Neural progenitor cell (in vitro differentiated cells): Measurements from ENCODE around the gene SLC2A13. TPM values are rescaled to one million over a fixed set of nuclear protein-coding genes. Genes with fewer than 3 reads are reported as not detected.

Source experiments
- DNase-seq: peaks from one replicate; pipeline ENCODE4 v3.0.0-alpha.2; 2016; ENCODE audit warnings: low spot score
- H2AFZ ChIP-seq: fragments of 200-600 bp; sonication (generic); replicated peaks from 2 replicates; pipeline ENCODE4 v1.6.1; 2016; ENCODE audit warnings: antibody characterized with exemption
- H3F3A ChIP-seq: fragments of 200-600 bp; sonication (generic); 2 replicates; pipeline ENCODE4 v1.6.1; 2016; ENCODE audit warnings: antibody characterized with exemption, low read depth
- H3K27ac ChIP-seq: fragments of 200-600 bp; sonication (generic); 2 replicates; pipeline ENCODE4 v1.5.1; 2016; ENCODE audit warnings: mild to moderate bottlenecking
- H3K27me3 ChIP-seq: fragments of 200-600 bp; sonication (generic); 2 replicates; pipeline ENCODE4 v1.6.1; 2016; ENCODE audit warnings: mild to moderate bottlenecking, moderate library complexity
- H3K36me3 ChIP-seq: fragments of 200-600 bp; sonication (generic); 2 replicates; pipeline ENCODE4 v1.5.1; 2016
- H3K4me1 ChIP-seq: fragments of 200-600 bp; sonication (generic); 2 replicates; pipeline ENCODE4 v1.6.1; 2016; ENCODE audit warnings: mixed run types
- H3K4me2 ChIP-seq: fragments of 200-600 bp; sonication (generic); 2 replicates; pipeline ENCODE4 v1.6.1; 2016
- H3K4me3 ChIP-seq: fragments of 200-600 bp; sonication (generic); 2 replicates; pipeline ENCODE4 v1.5.1; 2016
- H3K79me2 ChIP-seq: fragments of 200-600 bp; sonication (generic); 2 replicates; pipeline ENCODE4 v1.6.1; 2016; ENCODE audit warnings: low read depth
- H3K9ac ChIP-seq: fragments of 200-600 bp; sonication (generic); 2 replicates; pipeline ENCODE4 v1.6.1; 2016
- H3K9me3 ChIP-seq: fragments of 200-600 bp; sonication (generic); 2 replicates; pipeline ENCODE4 v1.5.1; 2016; ENCODE audit warnings: low read depth
- H4K20me1 ChIP-seq: fragments of 200-600 bp; sonication (generic); 2 replicates; pipeline ENCODE4 v1.6.1; 2016; ENCODE audit warnings: low read depth
- H3K27ac Mint-ChIP-seq: 3 replicates; pipeline ENCODE4 v1.8.0; 2021; ENCODE audit warnings: mixed read lengths
- H3K27me3 Mint-ChIP-seq: 2 replicates; pipeline ENCODE4 v1.8.0; 2022; ENCODE audit warnings: low read depth, mild to moderate bottlenecking, inconsistent platforms, moderate library complexity, mixed read lengths; ENCODE audit not compliant: insufficient read depth
- H3K36me3 Mint-ChIP-seq: 3 replicates; pipeline ENCODE4 v1.8.0; 2021; ENCODE audit warnings: mixed read lengths
- H3K4me1 Mint-ChIP-seq: 3 replicates; pipeline ENCODE4 v1.8.0; 2021; ENCODE audit warnings: mixed read lengths
- H3K4me3 Mint-ChIP-seq: 3 replicates; pipeline ENCODE4 v1.8.0; 2021; ENCODE audit warnings: mild to moderate bottlenecking, moderate library complexity, mixed read lengths
- H3K9me3 Mint-ChIP-seq: 3 replicates; pipeline ENCODE4 v1.8.0; 2020; ENCODE audit warnings: mixed read lengths
- EZH2 ChIP-seq: fragments of 200-600 bp; sonication (generic); IDR thresholded peaks from 2 replicates; pipeline ENCODE4 v1.6.1; 2017; ENCODE audit warnings: antibody characterized with exemption, mild to moderate bottlenecking, moderate library complexity
- EZH2phosphoT487 ChIP-seq: fragments of 200-600 bp; sonication (generic); IDR thresholded peaks from 2 replicates; pipeline ENCODE4 v1.6.1; 2017; ENCODE audit warnings: antibody characterized with exemption
- total RNA-seq: library from RNA; depleted of rRNA; stranded (reverse); fragments of >200 nt; gene quantifications from 2 replicates; pipeline ENCODE4 v1.2.3, GENCODE V29; 2015; ENCODE audit warnings: low replicate concordance
- TF ChIP-seq, protein P1 (sequence below): fragments of 200-600 bp; sonication (generic); IDR thresholded peaks from 2 replicates; pipeline ENCODE4 v1.5.1; 2017; ENCODE audit warnings: antibody characterized with exemption, mild to moderate bottlenecking

SLC2A13 gene
- total RNA-seq, 1 donor from 2014 or later: 11.1 TPM

DNA sequence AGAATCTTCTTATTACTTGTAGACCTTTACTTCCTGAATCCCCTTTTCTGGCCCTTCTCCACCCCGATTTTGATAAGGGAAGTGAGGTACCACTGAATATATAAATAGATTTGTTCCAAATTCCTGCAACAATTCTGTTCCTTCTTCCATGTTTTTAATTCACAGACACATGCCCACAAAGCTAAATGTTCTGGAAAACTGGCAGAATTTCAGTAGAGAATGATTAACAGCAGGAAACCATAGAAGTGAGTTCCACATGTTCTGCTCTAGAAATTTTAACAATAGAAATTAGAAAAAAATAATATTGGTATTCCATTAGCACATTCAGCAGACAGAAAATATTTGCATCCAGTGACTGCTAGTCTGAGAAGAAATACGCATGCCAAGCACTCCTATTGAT lies 139.6 kb downstream of the SLC2A13 start:
- TF ChIP-seq, protein P1, sequence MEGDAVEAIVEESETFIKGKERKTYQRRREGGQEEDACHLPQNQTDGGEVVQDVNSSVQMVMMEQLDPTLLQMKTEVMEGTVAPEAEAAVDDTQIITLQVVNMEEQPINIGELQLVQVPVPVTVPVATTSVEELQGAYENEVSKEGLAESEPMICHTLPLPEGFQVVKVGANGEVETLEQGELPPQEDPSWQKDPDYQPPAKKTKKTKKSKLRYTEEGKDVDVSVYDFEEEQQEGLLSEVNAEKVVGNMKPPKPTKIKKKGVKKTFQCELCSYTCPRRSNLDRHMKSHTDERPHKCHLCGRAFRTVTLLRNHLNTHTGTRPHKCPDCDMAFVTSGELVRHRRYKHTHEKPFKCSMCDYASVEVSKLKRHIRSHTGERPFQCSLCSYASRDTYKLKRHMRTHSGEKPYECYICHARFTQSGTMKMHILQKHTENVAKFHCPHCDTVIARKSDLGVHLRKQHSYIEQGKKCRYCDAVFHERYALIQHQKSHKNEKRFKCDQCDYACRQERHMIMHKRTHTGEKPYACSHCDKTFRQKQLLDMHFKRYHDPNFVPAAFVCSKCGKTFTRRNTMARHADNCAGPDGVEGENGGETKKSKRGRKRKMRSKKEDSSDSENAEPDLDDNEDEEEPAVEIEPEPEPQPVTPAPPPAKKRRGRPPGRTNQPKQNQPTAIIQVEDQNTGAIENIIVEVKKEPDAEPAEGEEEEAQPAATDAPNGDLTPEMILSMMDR: no peak
- TF ChIP-seq EZH2phosphoT487 (no peak), EZH2 (no peak)
- Histone ChIP-seq H3K4me1 (no peaks in the 10 kb centered on the region), H3K27me3 (no peaks in the 10 kb centered on the region), H3K27ac (no peak overlapping the region), H3F3A (no peaks in the 10 kb centered on the region), H3K9me3 (no peaks in the 10 kb centered on the region), H3K79me2 (no peaks in the 10 kb centered on the region), H3K9ac (no peak overlapping the region), H3K4me3 (no peak overlapping the region), H4K20me1 (no peaks in the 10 kb centered on the region), H3K36me3 (no peaks in the 10 kb centered on the region), H3K4me2 (no peak overlapping the region), H2AFZ (no peak overlapping the region)
- Mint-ChIP-seq H3K36me3 (peaks cover 6% of the 10 kb centered on the region), H3K27ac (no peak overlapping the region), H3K9me3 (peaks cover 6% of the 10 kb centered on the region), H3K4me3 (no peak overlapping the region), H3K27me3 (no peaks in the 10 kb centered on the region), H3K4me1 (no peaks in the 10 kb centered on the region)
- no peak for DNase-seq

DNA sequence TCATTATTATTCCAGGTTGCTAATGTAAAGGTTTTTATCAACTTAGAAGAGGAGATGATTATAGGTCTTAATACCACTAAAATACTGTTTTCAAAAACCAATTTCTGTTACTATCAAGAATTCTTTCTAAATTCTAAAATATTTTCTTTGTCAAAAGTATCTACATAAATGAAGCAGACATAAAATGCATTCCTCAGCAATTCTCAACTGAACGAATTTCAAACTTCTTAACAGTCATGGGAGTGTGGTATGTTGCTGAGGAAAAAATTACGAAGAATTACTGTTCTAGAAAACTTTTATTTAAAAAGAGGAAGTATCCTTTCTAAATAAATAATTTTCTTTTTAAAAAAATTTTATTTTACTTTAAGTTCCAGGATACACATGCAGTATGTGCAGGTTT lies 146.4 kb downstream of the SLC2A13 start:
- no peak for TF ChIP-seq EZH2phosphoT487
- no peak for TF ChIP-seq EZH2
- TF ChIP-seq, protein P1: no peak
- H2AFZ ChIP-seq: no peak overlapping the region
- no peaks in the 10 kb centered on the region for H3K27me3 ChIP-seq
- no peaks in the 10 kb centered on the region for H3K27me3 Mint-ChIP-seq
- no peaks in the 10 kb centered on the region for H3K79me2 ChIP-seq
- H3K27ac Mint-ChIP-seq: no peak overlapping the region
- H4K20me1 ChIP-seq: no peaks in the 10 kb centered on the region
- no peaks in the 10 kb centered on the region for H3K9me3 Mint-ChIP-seq
- H3K4me2 ChIP-seq: no peak overlapping the region
- H3K9me3 ChIP-seq: no peaks in the 10 kb centered on the region
- no peak overlapping the region for H3K4me3 Mint-ChIP-seq
- H3F3A ChIP-seq: no peaks in the 10 kb centered on the region
- H3K4me1 ChIP-seq: peaks cover 12% of the 10 kb centered on the region
- no peak overlapping the region for H3K9ac ChIP-seq
- H3K4me3 ChIP-seq: no peak overlapping the region
- no peak overlapping the region for H3K27ac ChIP-seq
- peaks cover 26% of the 10 kb centered on the region for H3K4me1 Mint-ChIP-seq
- H3K36me3 Mint-ChIP-seq: peaks cover 2% of the 10 kb centered on the region
- H3K36me3 ChIP-seq: no peaks in the 10 kb centered on the region
- no peak for DNase-seq

DNA sequence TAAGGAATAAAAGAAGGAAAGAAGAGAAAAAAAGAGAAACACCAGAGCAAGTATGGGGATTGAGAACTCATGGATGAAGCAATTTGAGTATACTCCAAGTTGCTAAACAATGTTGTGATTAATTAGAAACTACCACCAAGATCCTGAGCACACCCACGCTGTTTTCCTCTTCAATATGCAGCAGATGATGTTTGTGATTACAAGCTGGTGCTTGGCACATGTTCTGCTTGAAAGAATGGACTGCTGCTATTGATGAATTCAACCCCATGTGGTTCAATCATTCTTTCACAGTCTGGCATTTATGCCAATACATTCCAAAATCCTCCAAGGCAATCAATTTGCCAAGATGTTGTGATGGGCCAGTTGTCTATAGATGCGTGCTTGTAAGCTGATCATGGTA lies 146.8 kb downstream of the SLC2A13 start:
- Histone ChIP-seq H3K9me3 (no peaks in the 10 kb centered on the region), H3K4me3 (no peak overlapping the region), H3F3A (no peaks in the 10 kb centered on the region), H2AFZ (no peak overlapping the region), H3K27ac (no peak overlapping the region), H3K9ac (no peak overlapping the region), H4K20me1 (no peaks in the 10 kb centered on the region), H3K79me2 (no peaks in the 10 kb centered on the region), H3K4me2 (no peak overlapping the region), H3K27me3 (no peaks in the 10 kb centered on the region), H3K4me1 (peaks cover 14% of the 10 kb centered on the region), H3K36me3 (no peaks in the 10 kb centered on the region)
- H3K27me3 Mint-ChIP-seq: no peaks in the 10 kb centered on the region
- no peak for DNase-seq
- H3K36me3 Mint-ChIP-seq: peaks cover 2% of the 10 kb centered on the region
- H3K9me3 Mint-ChIP-seq: peaks cover 1% of the 10 kb centered on the region
- peaks cover 26% of the 10 kb centered on the region for H3K4me1 Mint-ChIP-seq
- no peak overlapping the region for H3K4me3 Mint-ChIP-seq
- H3K27ac Mint-ChIP-seq: no peak overlapping the region
- no peak for TF ChIP-seq EZH2phosphoT487
- no peak for TF ChIP-seq EZH2
- TF ChIP-seq, protein P1: no peak
